Neural progenitor cell (in vitro differentiated cells): ENCODE results near the gene DTYMK.

Experiments used
- CTCF ChIP-seq: fragments of 200-600 bp; sonication (generic); IDR thresholded peaks from 2 replicates; pipeline ENCODE4 v1.5.1; 2017; ENCODE audit warnings: antibody characterized with exemption, mild to moderate bottlenecking
- EZH2 ChIP-seq: fragments of 200-600 bp; sonication (generic); IDR thresholded peaks from 2 replicates; pipeline ENCODE4 v1.6.1; 2017; ENCODE audit warnings: antibody characterized with exemption, mild to moderate bottlenecking, moderate library complexity
- EZH2phosphoT487 ChIP-seq: fragments of 200-600 bp; sonication (generic); IDR thresholded peaks from 2 replicates; pipeline ENCODE4 v1.6.1; 2017; ENCODE audit warnings: antibody characterized with exemption

- TF ChIP-seq CTCF (no peak), EZH2 (no peak), EZH2phosphoT487 (no peak)
Measured at GRCh38 chr2:241677392-241677791, 9.2 kb downstream of the DTYMK start.
